Skeletal muscle tissue (tissue), 5 donors: ENCODE measurements around the gene IKBKE. TPM values are rescaled to one million over a fixed set of nuclear protein-coding genes. Genes with fewer than 3 reads are reported as not detected.

Experiments used
- H3K27ac ChIP-seq: one replicate; pipeline ENCODE4 v1.7.0; 2013; ENCODE audit warnings: mild to moderate bottlenecking, low read depth, low read length, inconsistent platforms
- H3K27me3 ChIP-seq, 3 donors: one replicate each; pipeline ENCODE4 v1.7.0; 2013; ENCODE audit warnings: low read length in 3 of 3; ENCODE audit not compliant: control insufficient read depth in 3 of 3, insufficient read depth in 3 of 3
- H3K36me3 ChIP-seq, 3 donors: one replicate each; pipeline ENCODE4 v1.7.0; 2013; ENCODE audit warnings: low read length in 3 of 3; ENCODE audit not compliant: control insufficient read depth in 3 of 3, insufficient read depth in 3 of 3
- H3K4me1 ChIP-seq, 3 donors: one replicate each; pipeline ENCODE4 v1.7.0; 2013; ENCODE audit warnings: low read length in 3 of 3, mild to moderate bottlenecking in 3 of 3; ENCODE audit not compliant: control insufficient read depth in 3 of 3, insufficient read depth in 3 of 3
- H3K4me3 ChIP-seq, 3 donors: one replicate each; pipeline ENCODE4 v1.7.0; 2013; ENCODE audit warnings: low read length in 3 of 3
- H3K9ac ChIP-seq, 3 donors: one replicate each; pipeline ENCODE4 v1.7.0; 2013; ENCODE audit warnings: low read length in 3 of 3, mild to moderate bottlenecking in 3 of 3, moderate library complexity in 2 of 3, low read depth in 1 of 3
- H3K9me3 ChIP-seq, 3 donors: one replicate each; pipeline ENCODE4 v1.7.0; 2013; ENCODE audit warnings: low read length in 3 of 3; ENCODE audit not compliant: control insufficient read depth in 3 of 3
- small RNA-seq: library from RNA; depleted of rRNA; stranded (forward); fragments of <200 nt; gene quantifications from one replicate; pipeline ENCODE3, GENCODE V24; 2014
- total RNA-seq: library from RNA; depleted of rRNA; stranded (reverse); fragments of >200 nt; gene quantifications from one replicate; pipeline ENCODE4 v1.2.3, GENCODE V29; 2014
- donor health status: Osteomylitis.

The IKBKE gene
- total RNA-seq, 1 donor from 2014 or later, result 2.6 TPM

DNA sequence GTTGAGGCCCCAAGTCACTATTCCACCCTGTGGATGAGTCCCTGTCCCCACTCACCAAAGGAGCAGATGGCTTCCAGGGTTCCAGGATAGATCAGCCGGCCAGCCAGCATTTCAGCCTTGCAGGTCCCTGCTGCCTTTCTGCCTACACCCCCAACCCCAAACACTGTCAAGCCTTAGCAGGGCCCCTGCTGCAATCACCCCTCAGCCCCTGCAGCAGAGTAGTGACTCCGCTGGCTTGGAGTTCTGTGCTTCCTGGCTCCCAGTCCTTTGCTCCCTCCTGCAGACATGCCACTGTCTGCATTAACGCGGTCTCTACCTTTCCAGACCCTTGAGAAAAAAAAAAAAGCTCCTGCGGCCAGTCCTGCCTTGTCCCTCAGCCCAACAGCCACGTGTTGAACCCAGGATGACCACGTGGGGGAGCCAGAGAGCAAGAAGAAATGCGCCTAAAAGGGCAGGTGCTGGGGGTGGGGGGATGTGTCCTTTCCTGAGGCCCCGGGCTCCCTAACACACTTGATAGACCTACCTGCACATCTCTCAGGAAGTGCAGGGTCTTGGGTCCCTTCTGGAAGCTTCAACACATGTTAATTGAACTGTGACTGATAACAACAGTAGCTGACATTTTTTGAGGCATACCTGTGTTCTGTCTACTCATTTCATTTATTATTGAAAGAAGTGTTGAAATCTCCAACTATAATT lies 74.4 kb downstream of the IKBKE start:
- no peaks in the 10 kb centered on the region for H3K27me3 ChIP-seq
- H3K9ac ChIP-seq, result peak overlapping the region in 1 of 3 donors; percentile 25
- H3K4me1 ChIP-seq, result peaks cover 0 to 5% (median 0%) of the 10 kb centered on the region in 3 donors
- no peaks in the 10 kb centered on the region for H3K9me3 ChIP-seq
- H3K36me3 ChIP-seq, result no peaks in the 10 kb centered on the region
- no peak overlapping the region for H3K4me3 ChIP-seq
- no peak overlapping the region for H3K27ac ChIP-seq

DNA sequence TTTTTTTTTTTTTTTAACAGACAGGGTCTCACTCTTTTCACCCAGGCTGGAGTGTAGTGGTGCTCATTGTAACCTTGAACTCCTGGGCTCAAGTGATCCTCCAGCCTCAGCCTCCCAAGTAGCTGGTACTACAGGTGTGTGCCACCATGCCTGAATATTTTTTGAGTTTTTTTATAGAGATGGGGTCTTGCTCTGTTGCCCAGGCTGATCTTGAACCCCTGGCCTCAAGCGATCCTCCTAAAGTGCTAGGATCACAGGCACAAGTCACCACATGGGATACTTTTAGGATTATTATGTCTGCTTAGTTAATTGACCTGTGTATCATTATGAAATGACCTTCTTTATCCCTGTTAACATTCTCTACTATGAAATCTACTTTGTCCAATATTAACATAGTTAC lies 75.1 kb downstream of the IKBKE start:
- H3K4me1 ChIP-seq, result peaks cover 0 to under 1% (median 0%) of the 10 kb centered on the region in 3 donors
- H3K9me3 ChIP-seq, result no peaks in the 10 kb centered on the region
- H3K27me3 ChIP-seq, result no peaks in the 10 kb centered on the region
- no peaks in the 10 kb centered on the region for H3K36me3 ChIP-seq
- H3K9ac ChIP-seq, result no peak overlapping the region
- H3K27ac ChIP-seq, result no peak overlapping the region
- H3K4me3 ChIP-seq, result no peak overlapping the region

Small RNA genes lying within 50 kb of the gene (small RNA-seq; reads per million reads assigned to genes)
- not detected for gene MIR6769B

Other genes starting within 250 kb of the IKBKE start
- 3.1 TPM for gene RASSF5, start 37.1 kb downstream of the IKBKE start, total RNA-seq
- gene EIF2D, start 142.0 kb downstream of the IKBKE start, total RNA-seq, result 25.6 TPM
- 13.0 TPM for gene DYRK3, start 165.1 kb downstream of the IKBKE start, total RNA-seq
- gene MAPKAPK2, start 214.4 kb downstream of the IKBKE start, total RNA-seq, result 26.6 TPM